Measurements from ENCODE around the gene SSTR3.

The SSTR3 gene

DNA sequence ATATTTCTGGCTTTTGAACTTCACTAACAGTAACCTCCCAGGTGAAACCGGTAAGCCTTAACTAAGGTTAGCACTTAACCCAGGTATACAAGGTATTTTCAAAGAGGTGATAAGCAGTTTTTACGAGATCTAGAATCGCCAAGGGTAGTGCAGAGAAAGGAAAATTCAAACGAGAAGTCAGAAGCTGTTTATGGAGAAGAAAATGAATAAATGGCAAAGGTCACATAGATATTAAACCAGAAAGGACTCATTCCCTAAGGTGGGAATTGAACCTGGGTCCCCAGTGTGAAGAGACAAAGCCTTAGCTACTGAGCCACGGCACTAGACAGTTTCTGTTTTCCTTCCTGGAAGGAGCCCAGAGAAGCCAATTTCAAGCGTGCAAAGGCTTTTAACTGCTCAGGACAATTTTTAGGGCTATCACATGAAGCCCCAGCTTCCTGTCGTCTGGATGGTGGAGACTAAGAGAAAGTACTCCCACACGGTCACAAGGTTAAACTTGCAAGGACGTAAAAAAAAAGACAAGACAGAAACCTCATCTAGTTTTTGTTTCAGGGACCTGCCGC lies 18.6 kb downstream of the SSTR3 start:
- no peak for DNase-seq

GRCh38 chr22:37192741-37193140 lies 19.5 kb downstream of the SSTR3 start:
- no peak for DNase-seq

GRCh38 chr22:37192204-37192603 lies 20.1 kb downstream of the SSTR3 start:
- DNase-seq, result no peak

DNA sequence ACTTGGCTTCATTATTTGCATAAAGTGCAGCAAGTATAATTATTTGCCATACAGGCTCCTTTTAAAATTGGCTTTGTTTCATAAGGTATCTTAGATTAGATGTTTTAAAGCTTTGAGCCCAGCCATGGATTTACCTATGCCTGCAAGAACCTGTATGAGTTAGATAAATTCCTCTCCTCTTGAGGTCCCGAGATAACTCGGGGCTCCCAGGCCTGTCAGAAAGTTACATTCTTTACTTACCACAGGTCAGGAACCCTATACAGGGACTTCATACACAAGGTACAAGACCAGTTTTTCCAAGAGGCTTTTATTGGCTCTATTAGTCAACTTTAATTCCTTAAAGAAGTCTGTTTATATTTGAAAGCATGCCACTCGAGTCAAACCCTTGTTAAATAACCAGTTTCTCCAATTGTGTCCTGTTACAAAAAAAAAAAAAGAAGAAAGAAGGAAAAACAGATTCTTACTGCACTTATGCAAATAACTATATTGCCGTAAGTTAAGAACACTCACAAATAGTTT lies 22.0 kb downstream of the SSTR3 start:
- DNase-seq, result no peak

- DNase-seq, result no peak
Measured at GRCh38 chr22:37188901-37189466, 23.3 kb downstream of the SSTR3 start.

GRCh38 chr22:37187891-37188761 lies 24.2 kb downstream of the SSTR3 start, which contains the start of gene C1QTNF6:
Gene C1QTNF6 (minus strand): TSS chr22:37188247. CDS start chr22:37188213, 34 bp downstream.
- DNase-seq, result no peak

- no peak for DNase-seq
Measured at GRCh38 chr22:37187552-37187890, 24.8 kb downstream of the SSTR3 start.

DNA sequence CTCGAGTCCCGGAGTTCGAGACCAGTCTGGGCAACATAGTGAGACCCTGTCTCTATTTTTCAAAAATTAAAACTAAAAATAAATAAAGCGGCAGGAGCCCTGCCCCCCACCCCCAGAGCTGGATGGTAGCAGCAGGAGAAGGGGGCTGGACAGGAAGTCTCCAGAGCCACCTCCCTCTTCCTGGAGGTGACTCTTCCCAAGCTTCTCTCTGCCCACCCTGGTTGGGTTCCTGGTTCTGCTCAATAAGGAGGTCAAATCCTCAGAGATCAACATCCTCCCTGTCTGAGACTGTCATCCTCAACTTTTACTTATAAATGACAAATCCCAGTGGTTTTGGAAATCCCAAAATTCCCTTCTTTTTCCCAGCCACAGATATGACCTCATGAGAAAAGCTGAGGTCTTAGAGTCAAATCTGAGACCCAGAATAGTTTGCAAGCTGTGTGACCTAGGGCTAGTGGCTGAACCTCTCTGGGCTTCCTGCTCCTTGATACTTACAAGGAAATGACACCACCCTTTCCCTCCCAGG lies 25.2 kb downstream of the SSTR3 start:
- DNase-seq, result no peak

DNA sequence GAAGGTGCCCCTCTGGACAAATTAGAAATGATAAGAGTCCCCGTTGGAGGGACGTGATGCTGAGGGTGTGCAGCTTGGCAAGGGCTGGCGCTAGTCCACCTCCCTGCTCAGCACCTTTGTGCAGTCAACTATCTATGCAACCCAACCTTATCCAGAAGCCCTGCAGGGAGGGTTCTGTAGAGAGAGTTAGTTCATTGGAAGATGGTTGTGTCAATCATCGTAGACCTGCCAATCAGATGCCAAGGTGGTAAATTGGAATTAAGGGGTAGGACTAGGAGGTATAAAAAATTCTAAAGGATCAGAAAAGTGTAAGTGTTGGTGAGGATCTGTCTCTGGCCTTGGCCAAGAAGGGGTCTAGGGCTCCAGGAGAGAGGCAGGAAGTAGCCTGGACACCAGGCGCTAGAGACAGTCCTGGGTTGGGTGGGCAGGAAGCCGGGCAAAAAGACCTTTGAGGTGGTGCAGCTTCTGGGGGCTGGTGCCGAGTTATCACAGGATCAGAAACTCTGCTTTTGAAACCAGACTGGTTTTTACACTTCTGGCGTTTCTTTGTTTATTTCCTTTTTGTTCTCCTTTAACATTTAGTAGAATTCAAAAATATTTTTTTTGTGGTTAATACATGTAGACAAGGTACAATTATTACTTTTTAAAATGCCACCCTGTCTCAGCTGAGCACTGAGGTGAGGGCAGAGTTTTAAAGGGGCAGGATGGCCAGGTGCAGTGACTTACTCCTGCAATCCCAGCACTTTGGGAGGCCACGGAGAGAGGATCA lies 25.9 kb downstream of the SSTR3 start:
- DNase-seq, result no peak

DNA sequence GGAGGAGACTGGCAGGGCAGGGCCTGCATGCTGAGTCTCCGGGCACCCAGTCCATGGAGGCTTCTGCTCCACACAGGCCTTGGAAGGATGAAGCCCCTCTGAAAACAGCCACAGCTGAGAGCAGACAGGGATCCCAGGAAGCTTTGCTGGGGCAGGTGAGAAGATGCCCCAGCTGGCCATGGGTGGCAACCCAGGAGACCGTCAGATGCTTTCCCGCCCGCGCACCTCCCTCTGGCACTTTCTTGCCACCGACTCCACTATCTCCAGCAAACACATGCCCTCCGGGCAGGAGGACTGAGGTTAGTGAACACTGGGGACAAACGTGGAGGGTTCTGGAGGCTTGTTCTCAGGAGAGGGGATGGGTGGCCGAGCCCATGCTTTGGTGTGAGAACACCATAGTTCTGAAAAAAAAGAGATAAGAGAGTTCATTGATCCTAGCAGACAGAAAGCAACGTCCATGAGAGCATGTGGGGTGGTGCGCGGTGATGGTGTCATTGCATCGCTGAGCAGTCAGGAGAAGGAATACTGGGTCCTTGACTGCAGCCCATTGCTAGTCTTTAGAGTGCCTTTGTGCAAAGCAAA lies 26.5 kb downstream of the SSTR3 start:
- no peak for DNase-seq

GRCh38 chr22:37184816-37185541 lies 27.3 kb downstream of the SSTR3 start:
- DNase-seq, result no peak

GRCh38 chr22:37184380-37184755 lies 27.9 kb downstream of the SSTR3 start:
- no peak for DNase-seq

DNA sequence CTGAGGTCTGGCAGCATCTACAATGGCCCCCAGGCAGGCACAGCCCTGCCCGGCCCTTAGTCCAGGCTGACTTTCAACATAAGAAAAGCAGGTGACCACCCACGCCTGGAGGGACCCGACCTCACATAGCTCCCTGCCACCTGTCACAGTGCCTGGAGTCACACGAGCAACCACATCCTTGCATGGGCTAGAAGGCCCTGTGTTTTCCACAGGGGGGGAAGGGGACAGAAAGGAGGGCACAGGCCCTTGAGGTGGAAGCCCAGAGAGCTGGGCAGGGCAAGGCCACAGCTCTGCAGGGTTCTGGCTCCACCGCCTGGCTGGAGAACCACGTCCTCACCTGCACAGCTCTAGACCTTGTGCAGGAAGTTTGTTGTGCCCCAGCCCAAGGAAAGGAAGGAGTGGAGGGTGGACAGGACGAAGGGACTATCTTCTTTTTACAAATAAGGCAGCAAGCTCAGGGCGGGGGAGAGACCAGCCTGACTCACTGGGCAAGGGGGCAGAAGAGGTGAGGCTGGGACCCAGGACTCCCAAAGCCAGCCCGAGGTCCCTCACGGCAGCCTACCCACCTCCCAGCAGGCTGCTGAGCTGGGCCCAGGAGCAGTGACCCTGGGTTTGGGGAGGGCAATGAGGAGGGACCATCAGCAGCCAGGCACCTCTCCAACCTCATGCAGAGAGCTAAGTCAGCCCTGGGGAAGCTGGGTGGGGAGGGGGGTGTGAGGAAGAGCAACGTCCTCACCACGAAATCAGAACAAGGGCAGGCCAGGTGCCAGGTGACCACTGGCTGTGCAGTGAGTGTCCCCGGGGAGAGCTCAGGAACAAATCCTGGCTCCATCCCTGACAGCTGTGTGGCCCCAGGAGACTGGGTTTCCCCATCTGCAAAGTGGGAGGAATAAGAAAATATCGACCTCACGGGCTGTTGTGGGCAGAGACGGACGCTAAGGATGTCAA lies 28.6 kb downstream of the SSTR3 start:
- no peak for DNase-seq

DNA sequence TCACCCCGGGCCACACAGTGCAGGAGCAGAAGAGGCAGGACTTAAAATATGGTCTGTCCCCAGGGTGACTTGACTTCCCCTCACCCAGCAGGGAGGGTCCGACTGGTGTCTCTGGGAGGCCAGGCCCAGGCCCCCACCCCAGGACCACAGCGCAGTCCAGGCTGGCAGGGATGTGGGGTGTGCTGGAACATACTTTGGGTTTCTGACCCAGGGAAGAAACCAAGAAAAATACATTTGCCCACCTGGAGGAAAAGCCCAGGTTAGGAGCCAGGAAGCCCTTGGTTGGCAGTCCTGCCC lies 29.4 kb downstream of the SSTR3 start:
- no peak for DNase-seq

GRCh38 chr22:37182101-37182948 lies 30.0 kb downstream of the SSTR3 start:
- no peak for DNase-seq

- DNase-seq, result no peak
Measured at GRCh38 chr22:37181681-37182080, 30.6 kb downstream of the SSTR3 start.

DNA sequence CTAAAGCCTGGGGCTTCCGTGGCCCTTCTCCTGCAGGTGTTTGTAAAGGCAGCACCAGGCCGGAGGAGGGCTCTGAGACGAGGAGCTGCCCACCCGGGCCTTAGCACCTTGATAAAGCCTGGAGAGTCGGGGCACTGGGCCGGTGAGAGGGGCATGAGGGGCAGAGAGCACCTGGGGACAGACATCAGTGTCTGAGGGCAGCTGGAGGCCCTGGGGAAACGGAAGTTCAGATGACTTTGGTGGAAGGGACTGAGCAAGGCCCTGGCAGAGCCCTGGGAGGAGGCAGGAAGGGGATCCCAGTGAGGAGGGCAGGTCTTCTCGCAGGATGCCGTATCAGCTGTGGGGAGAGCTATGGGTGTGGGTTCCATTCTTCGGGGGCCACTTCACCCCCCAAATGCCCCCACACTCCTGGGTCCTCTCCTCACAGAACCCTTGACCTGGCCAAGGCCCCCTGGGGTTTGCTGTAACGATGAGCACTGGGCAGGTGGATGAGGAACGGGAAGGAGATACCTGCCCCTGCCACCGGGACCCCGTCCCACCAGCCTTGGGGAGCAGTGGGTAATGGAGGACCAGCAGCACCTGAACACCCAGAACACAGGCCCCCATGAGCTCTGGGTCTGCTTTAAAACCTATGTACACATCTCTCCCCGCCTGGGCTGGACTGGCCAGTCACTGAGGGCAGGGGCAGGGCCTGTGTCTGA lies 31.6 kb downstream of the SSTR3 start:
- no peak for DNase-seq

DNA sequence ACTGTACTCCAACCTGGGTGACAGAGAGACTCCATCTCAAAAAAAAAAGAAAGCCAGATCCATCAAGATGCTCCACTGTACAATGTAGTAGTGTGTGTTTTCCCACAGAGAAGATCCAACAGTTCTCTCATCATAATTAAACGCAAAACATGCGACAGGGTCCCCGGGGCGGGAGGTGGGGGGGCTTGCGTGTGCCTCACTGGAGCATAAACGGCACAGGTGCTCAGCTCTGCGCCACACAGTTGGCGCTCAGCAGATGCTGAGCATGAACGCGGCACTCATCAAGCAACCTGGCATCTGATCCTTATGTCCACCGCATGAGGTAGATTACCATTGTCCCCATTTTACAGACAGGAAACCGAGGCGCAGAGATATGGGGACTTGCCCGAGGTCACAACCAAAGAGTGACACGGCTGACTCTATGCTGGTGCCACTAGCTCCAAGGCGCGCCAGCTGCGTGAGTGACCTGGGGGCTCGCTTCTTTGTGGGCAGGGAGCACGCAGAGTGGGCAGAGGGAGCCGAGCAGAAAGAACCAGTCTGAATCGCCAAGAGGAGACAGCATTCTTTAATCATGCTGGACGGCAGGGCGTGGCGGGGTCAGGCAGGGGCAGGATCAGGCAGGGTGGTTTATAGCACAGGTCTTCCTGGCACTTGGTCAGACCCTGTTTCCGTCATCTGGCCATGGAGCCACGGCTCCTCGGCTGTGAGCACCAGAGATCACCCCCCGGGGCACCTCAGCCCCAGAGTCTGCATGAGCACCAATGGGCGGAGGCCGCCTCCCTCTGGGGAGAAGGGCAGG lies 32.5 kb downstream of the SSTR3 start:
- no peak for DNase-seq

DNA sequence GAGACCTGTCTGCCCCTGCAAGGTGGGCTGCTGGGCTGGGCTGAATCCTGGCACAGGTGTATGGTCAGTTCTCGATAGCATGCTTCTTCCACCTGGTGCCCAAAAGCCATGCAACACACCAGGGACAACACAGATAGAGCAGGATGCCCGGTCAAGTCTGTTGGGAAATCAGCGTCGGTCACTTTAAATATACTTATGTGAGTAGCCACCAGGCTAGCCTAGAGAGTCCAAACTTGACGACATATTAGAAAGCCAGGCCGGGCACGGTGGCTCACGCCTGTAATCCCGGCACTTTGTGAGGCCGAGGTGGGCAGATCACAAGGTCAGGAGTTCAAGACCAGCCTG lies 33.2 kb downstream of the SSTR3 start:
- no peak for DNase-seq

All from activated gamma-delta T cell (primary cell).